Kidney (tissue), 14 donors: ENCODE measurements around the gene MSMP. TPM values are rescaled to one million over a fixed set of nuclear protein-coding genes. Genes with fewer than 3 reads are reported as not detected.
A peak's percentile ranks its signal among the peaks of the same experiment; 100 is the strongest.

Experiments
- DNase-seq, 5 donors: peaks; one replicate each; pipeline ENCODE4 v3.0.0-alpha.2; 2013 to 2020
- FAIRE-seq: peaks from 2 replicates; lab custom pipeline; 2012; peaks lifted over from hg19 to GRCh38; lab: Jason Lieb, UNC
- H3K27ac ChIP-seq, 2 donors: one replicate each; pipeline ENCODE4 v1.7.0; 2013; ENCODE audit warnings: low read depth in 2 of 2, low read length in 2 of 2, inconsistent platforms in 1 of 2
- H3K27me3 ChIP-seq: one replicate; pipeline ENCODE4 v1.7.1; 2013; ENCODE audit warnings: low read length, inconsistent platforms; ENCODE audit not compliant: control insufficient read depth, insufficient read depth
- H3K36me3 ChIP-seq, 3 donors: one replicate each; pipeline versions ENCODE4 v1.7.0 to v1.7.1; 2013; ENCODE audit warnings: low read length in 3 of 3, control low read depth in 1 of 3, inconsistent platforms in 1 of 3; ENCODE audit not compliant: insufficient read depth in 3 of 3, control insufficient read depth in 2 of 3
- H3K4me1 ChIP-seq, 3 donors: one replicate each; pipeline versions ENCODE4 v1.7.0 to v1.7.1; 2013; ENCODE audit warnings: low read length in 3 of 3, inconsistent platforms in 1 of 3, low read depth in 1 of 3; ENCODE audit not compliant: control insufficient read depth in 2 of 3, insufficient read depth in 2 of 3
- H3K4me3 ChIP-seq, 3 donors: one replicate each; pipeline versions ENCODE4 v1.7.0 to v1.8.1; 2013; ENCODE audit warnings: low read length in 3 of 3, control low read depth in 1 of 3, inconsistent platforms in 1 of 3
- H3K9ac ChIP-seq, 3 donors: one replicate each; pipeline versions ENCODE4 v1.7.0 to v1.7.1; 2013; ENCODE audit warnings: low read length in 3 of 3, control low read depth in 1 of 3, inconsistent platforms in 1 of 3
- H3K9me3 ChIP-seq, 3 donors: one replicate each; pipeline versions ENCODE4 v1.7.0 to v1.7.1; 2013; ENCODE audit warnings: low read length in 3 of 3, control low read depth in 1 of 3, inconsistent platforms in 1 of 3; ENCODE audit not compliant: control insufficient read depth in 2 of 3, insufficient read depth in 1 of 3
- intact Hi-C: fragments of 100-400 bp; cut with DNase I; formaldehyde crosslinking; loops from one replicate; pipeline ENCODE4 v1.11.1; 2022
- polyA plus RNA-seq: library from polyadenylated mRNA; stranded (reverse); fragments of 350-450 nt; fragmentation: Illumina TruSeq; extraction: RNeasy Lipid Tissue Mini Kit (QIAGEN cat#74804); gene quantifications from one replicate; pipeline ENCODE4 v1.2.3, GENCODE V29; 2014; ENCODE audit warnings: low read depth, low replicate concordance; ENCODE audit not compliant: insufficient read depth
- total RNA-seq: library from RNA; stranded (reverse); fragmentation: NEBNext Ultra II Directional; extraction: Animal tissue kit (Norgen Biotek cat#: 25700); gene quantifications from one replicate; pipeline ENCODE4 v1.2.1, GENCODE V29; 2021
- TF ChIP-seq, protein P1 (sequence below): IDR thresholded peaks from 3 replicates; pipeline ENCODE4 v1.5.1; 2012; ENCODE audit warnings: mild to moderate bottlenecking, moderate library complexity, borderline replicate concordance; ENCODE audit not compliant: insufficient read depth; ENCODE audit errors: extremely low read depth
- donor health status: control.
- donor health status: control.
- donor health status: control.
- donor health status: control.
- donor health status: control.
- donor health status: DM: yes; HTN: yes; CAD: no.
- donor health status: Normal renal cell carcinoma (clear cell type).

MSMP gene
- total and polyA plus RNA-seq, 2 donors from 2014 or later, result 0.47 TPM; not detected in 1

DNA sequence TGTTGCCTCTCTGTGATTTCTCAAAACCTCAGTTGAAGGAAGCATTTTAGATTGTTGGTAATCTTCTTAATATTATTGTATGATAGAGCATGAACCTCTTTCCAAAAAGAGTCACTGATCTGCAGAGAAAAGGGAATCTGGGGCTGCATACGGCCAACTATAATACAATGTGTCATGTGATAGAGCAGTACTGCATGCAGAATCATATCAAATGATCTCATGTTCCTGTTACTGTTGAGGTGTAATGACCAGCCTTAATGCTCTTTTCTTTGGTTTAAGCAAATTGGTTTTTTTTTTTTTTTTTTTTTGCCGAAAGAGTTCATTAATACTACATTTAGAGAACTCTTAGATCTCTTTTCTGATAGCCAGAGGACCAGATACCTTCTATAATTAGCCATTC lies 12.9 kb upstream of the MSMP start:
- no peak for FAIRE-seq
- TF ChIP-seq, protein P1, sequence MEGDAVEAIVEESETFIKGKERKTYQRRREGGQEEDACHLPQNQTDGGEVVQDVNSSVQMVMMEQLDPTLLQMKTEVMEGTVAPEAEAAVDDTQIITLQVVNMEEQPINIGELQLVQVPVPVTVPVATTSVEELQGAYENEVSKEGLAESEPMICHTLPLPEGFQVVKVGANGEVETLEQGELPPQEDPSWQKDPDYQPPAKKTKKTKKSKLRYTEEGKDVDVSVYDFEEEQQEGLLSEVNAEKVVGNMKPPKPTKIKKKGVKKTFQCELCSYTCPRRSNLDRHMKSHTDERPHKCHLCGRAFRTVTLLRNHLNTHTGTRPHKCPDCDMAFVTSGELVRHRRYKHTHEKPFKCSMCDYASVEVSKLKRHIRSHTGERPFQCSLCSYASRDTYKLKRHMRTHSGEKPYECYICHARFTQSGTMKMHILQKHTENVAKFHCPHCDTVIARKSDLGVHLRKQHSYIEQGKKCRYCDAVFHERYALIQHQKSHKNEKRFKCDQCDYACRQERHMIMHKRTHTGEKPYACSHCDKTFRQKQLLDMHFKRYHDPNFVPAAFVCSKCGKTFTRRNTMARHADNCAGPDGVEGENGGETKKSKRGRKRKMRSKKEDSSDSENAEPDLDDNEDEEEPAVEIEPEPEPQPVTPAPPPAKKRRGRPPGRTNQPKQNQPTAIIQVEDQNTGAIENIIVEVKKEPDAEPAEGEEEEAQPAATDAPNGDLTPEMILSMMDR, result no peak
- no peak overlapping the region for H3K27ac ChIP-seq
- peaks cover 0 to 8% (median 6%) of the 10 kb centered on the region in 3 donors for H3K4me1 ChIP-seq
- no peak for DNase-seq
- H3K27me3 ChIP-seq, result no peaks in the 10 kb centered on the region
- no peak overlapping the region for H3K4me3 ChIP-seq
- H3K36me3 ChIP-seq, result no peaks in the 10 kb centered on the region
- no peaks in the 10 kb centered on the region for H3K9me3 ChIP-seq
- intact Hi-C loops, result no loop called here
- H3K9ac ChIP-seq, result no peak overlapping the region

GRCh38 chr9:35763803-35764202 lies 9.7 kb upstream of the MSMP start:
- intact Hi-C loops, result no loop called here
- no peak overlapping the region for H3K4me3 ChIP-seq
- H3K9ac ChIP-seq, result no peak overlapping the region
- no peak for FAIRE-seq
- no peak overlapping the region for H3K27ac ChIP-seq
- no peak for DNase-seq
- no peaks in the 10 kb centered on the region for H3K36me3 ChIP-seq
- H3K27me3 ChIP-seq, result no peaks in the 10 kb centered on the region
- no peaks in the 10 kb centered on the region for H3K9me3 ChIP-seq
- TF ChIP-seq, protein P1, result no peak
- no peaks in the 10 kb centered on the region for H3K4me1 ChIP-seq

DNA sequence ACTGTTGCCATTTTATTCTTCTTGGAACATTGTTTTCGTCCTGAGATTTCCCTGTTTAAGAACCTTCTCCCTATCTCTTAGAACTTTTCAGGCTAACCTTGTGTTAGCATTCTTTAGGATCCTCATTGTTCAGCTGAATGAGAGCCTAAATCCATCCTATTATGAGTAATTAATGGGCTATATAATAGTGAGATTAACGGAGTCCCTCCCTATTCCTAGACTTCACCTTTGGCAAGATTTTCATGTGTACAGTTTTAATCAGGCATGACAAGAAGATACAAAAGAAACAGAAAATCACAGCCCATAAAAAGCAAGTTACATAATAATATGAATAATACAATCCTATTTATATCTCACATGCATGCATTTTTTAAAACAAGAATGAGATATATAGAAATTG lies 9.1 kb upstream of the MSMP start:
- Histone ChIP-seq H3K4me3 (no peak overlapping the region), H3K27me3 (no peaks in the 10 kb centered on the region), H3K9ac (no peak overlapping the region), H3K4me1 (no peaks in the 10 kb centered on the region), H3K36me3 (no peaks in the 10 kb centered on the region), H3K27ac (no peak overlapping the region), H3K9me3 (no peaks in the 10 kb centered on the region)
- TF ChIP-seq, protein P1, result no peak
- DNase-seq, result no peak
- intact Hi-C loops, result no loop called here
- no peak for FAIRE-seq

DNA sequence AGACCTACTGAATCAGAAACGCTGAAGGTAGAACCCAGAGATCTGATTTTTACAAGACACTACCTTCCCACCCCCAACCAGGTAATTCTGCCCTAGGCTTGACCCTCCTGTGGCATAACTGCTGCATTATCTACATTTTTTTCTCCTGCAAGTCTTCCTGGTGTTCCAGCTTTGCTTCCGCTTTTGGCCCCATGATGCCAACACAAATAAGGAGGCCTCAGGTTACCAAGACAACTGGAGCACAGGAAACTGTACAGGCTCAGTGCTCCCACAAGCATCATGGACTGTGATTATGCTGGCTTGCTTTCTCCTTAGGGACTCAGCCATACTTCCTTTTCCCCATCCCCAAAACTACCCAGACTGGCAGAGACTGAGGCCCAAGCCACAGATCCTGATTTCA lies 6.6 kb upstream of the MSMP start:
- Histone ChIP-seq H3K4me3 (no peak overlapping the region), H3K9ac (no peak overlapping the region), H3K27me3 (no peaks in the 10 kb centered on the region), H3K4me1 (peaks cover 0 to 11% (median 4%) of the 10 kb centered on the region in 3 donors), H3K27ac (no peak overlapping the region), H3K36me3 (no peaks in the 10 kb centered on the region), H3K9me3 (no peaks in the 10 kb centered on the region)
- no peak for FAIRE-seq
- DNase-seq, result peak in 3 of 5 donors; percentile 48 to 72 (median 59)
- TF ChIP-seq, protein P1, result no peak
- intact Hi-C loops, result no loop called here
